Measurements from ENCODE around the gene USP24.

The USP24 gene

DNA sequence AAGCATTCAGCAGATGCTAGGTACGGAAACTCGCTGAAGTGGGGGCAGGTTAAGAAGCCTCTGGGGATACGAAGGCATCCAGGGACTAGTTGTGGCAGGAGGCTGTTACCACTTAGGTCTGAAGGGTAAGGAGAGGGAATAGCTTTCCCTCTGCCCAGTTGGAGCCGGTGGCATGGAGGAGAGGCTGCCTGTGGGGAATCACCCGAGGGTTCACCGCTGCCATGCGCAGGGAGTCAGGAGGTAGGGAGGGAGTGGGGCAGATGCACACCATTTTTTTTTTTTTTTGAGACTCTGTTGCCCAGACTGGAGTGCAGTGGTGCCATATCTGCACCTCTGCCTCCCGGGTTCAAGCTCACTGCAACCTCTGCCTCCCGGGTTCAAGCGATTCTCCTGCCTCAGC is 169.7 kb downstream of the USP24 start:
- TF ChIP-seq, protein P1, sequence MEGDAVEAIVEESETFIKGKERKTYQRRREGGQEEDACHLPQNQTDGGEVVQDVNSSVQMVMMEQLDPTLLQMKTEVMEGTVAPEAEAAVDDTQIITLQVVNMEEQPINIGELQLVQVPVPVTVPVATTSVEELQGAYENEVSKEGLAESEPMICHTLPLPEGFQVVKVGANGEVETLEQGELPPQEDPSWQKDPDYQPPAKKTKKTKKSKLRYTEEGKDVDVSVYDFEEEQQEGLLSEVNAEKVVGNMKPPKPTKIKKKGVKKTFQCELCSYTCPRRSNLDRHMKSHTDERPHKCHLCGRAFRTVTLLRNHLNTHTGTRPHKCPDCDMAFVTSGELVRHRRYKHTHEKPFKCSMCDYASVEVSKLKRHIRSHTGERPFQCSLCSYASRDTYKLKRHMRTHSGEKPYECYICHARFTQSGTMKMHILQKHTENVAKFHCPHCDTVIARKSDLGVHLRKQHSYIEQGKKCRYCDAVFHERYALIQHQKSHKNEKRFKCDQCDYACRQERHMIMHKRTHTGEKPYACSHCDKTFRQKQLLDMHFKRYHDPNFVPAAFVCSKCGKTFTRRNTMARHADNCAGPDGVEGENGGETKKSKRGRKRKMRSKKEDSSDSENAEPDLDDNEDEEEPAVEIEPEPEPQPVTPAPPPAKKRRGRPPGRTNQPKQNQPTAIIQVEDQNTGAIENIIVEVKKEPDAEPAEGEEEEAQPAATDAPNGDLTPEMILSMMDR (IDR thresholded peaks at IDR 0.05; ENCODE audit: low read depth, low read length, missing control alignments), result no peak
- H3K4me3 ChIP-seq (ENCODE audit: low read depth, low read length), result no peak overlapping the region
- no peaks in the 10 kb centered on the region for H3K36me3 ChIP-seq (replicated peaks)
- H3K27ac ChIP-seq, result no peak overlapping the region
- H3K27me3 ChIP-seq (replicated peaks), result peaks cover 19% of the 10 kb centered on the region
- DNase-seq, result no peak
- in situ Hi-C loops (cut with HindIII; ENCODE audit: low pct_ligation_motif_present, low sequenced_read_pairs), result no loop called here

DNA sequence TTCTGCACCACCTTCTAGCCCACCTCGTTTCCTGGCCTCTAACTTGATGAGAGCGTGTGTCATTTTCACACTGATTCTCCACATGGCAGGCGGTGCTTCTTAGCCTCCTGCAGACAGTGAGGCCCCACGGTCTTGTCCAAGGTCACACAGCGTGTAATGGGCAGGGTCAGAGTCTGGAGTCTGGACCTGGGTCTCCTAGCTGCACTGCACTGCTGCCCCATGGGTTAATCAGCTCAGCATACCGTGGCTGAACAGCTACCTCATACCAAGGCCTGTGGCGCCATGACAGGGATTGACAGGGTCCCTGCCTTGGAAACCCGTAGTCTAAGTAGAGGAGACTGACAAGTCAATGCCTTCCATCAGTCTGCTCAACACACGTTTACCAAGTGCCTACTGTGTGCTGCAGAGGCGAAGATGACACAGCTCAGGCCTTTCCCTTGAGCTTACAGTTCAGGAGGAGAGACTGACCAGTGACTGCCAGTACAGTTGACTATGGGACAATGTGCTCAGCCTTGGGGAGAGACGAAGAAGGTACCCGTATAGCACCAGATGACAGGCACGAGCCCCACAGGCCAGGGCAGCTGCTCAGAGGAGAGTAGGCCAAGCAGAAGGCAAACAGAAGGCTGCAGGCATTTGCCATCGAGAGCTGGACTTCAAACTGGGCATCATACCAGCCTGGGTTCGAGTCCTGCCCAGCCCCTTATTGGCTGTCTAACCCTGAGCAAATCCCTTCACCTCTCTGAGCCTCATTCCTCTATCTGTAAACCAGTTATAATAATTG is 170.4 kb downstream of the USP24 start:
- in situ Hi-C loops (cut with HindIII; ENCODE audit: low pct_ligation_motif_present, low sequenced_read_pairs), result no loop called here
- TF ChIP-seq, protein P1 (IDR thresholded peaks at IDR 0.05; ENCODE audit: low read depth, low read length, missing control alignments), result no peak
- H3K36me3 ChIP-seq (replicated peaks), result no peaks in the 10 kb centered on the region
- peaks cover 25% of the 10 kb centered on the region for H3K27me3 ChIP-seq (replicated peaks)
- no peak overlapping the region for H3K4me3 ChIP-seq (ENCODE audit: low read depth, low read length)
- DNase-seq, result no peak
- H3K27ac ChIP-seq, result no peak overlapping the region

DNA sequence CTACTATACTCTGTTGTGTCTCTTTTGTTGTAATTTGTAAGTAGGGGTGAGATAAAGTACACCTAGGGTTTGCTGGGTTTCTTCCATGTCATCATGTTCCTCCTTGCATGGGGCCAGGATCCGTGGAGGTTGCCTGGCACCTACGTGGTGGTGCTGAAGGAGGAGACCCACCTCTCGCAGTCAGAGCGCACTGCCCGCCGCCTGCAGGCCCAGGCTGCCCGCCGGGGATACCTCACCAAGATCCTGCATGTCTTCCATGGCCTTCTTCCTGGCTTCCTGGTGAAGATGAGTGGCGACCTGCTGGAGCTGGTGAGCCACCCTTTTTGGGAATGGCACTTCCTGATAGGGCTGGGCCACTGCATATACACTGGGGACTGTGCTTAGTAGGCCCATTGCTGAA is 171.4 kb downstream of the USP24 start:
- peaks cover 34% of the 10 kb centered on the region for H3K27me3 ChIP-seq (replicated peaks)

DNA sequence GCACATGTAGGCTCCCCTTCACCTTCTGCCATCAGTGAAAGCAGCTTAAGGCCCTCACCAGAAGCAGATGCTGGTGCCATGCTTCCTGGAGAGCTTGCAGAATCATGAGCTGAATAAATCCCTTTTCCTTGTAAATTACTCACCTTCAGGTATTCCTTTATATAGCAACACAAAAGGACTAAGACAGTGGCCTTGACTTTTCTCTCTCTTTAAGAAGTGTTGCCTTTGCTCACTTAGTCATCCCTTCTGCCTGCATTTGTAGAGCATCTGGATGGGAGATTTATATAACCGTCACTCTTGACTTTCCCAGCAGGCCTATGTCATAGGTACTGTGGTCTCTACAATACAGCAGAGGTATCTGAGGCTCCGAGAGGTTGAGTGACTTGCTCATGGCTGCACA is 172.2 kb downstream of the USP24 start:
- H3K36me3 ChIP-seq (replicated peaks), result no peaks in the 10 kb centered on the region

More for the DNA sequence above, 171.4 kb downstream of the USP24 start:
- Histone ChIP-seq H3K36me3 (replicated peaks) (no peaks in the 10 kb centered on the region), H3K27ac (no peak overlapping the region), H3K4me3 (ENCODE audit: low read depth, low read length) (no peak overlapping the region)
- in situ Hi-C loops (cut with HindIII; ENCODE audit: low pct_ligation_motif_present, low sequenced_read_pairs), result no loop called here
- no peak for DNase-seq
- TF ChIP-seq, protein P1 (IDR thresholded peaks at IDR 0.05; ENCODE audit: low read depth, low read length, missing control alignments), result no peak

DNA sequence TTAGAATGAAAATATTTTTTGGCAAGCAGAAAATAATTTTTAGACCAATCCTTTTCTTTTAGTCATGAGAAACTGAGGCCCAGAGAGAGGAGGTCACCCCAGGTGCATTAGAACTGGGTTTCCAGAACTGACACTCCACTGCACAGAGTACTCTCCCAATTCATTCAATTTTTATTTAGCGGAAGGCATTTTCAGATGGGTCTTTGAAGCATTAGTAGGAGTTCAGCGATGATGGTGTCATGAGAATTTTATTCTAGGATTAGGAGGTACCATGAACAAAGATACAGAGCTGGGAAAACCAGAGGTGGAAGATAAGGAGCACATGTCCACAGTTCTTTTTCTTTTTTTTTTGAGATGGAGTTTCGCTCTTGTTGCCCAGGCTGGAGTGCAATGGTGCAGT is 173.6 kb downstream of the USP24 start:
- TF ChIP-seq, protein P1 (IDR thresholded peaks at IDR 0.05; ENCODE audit: low read depth, low read length, missing control alignments), result no peak
- in situ Hi-C loops (cut with HindIII; ENCODE audit: low pct_ligation_motif_present, low sequenced_read_pairs), result no loop called here

More for the DNA sequence above, 172.2 kb downstream of the USP24 start:
- H3K4me3 ChIP-seq (ENCODE audit: low read depth, low read length), result no peak overlapping the region
- DNase-seq, result no peak
- H3K27me3 ChIP-seq (replicated peaks), result peaks cover 41% of the 10 kb centered on the region
- TF ChIP-seq, protein P1 (IDR thresholded peaks at IDR 0.05; ENCODE audit: low read depth, low read length, missing control alignments), result no peak
- in situ Hi-C loops (cut with HindIII; ENCODE audit: low pct_ligation_motif_present, low sequenced_read_pairs), result no loop called here
- H3K27ac ChIP-seq, result no peak overlapping the region

More for the DNA sequence above, 173.6 kb downstream of the USP24 start:
- no peaks in the 10 kb centered on the region for H3K36me3 ChIP-seq (replicated peaks)
- H3K27ac ChIP-seq, result no peak overlapping the region
- H3K27me3 ChIP-seq (replicated peaks), result peaks cover 55% of the 10 kb centered on the region
- no peak overlapping the region for H3K4me3 ChIP-seq (ENCODE audit: low read depth, low read length)
- DNase-seq, result no peak

All from brain microvascular endothelial cell (primary cell).